ENCODE results near the gene NXNL2.

Gene NXNL2

GRCh38 chr9:88534456-88535225 is at the start of gene NXNL2:
TSS of gene NXNL2 (plus strand) at chr9:88535178. CDS start at chr9:88535435, 257 bp downstream.
- peaks cover 40% of the 10 kb centered on the region for H3K4me1 Mint-ChIP-seq
- DNase-seq (no peak), ATAC-seq (peak; percentile 52)
- no peak within 1 kb of the TSS for H3K27ac Mint-ChIP-seq
- H3K27me3 Mint-ChIP-seq, result peaks cover 87% of the 10 kb centered on the region
- H3K9me3 Mint-ChIP-seq, result no peaks in the 10 kb centered on the region
- peak within 1 kb of the TSS; percentile 53 to 70 for H3K4me3 Mint-ChIP-seq

GRCh38 chr9:88488166-88488565 is 46.8 kb upstream of the NXNL2 start:
- Mint-ChIP-seq H3K4me1 (no peaks in the 10 kb centered on the region), H3K9me3 (no peaks in the 10 kb centered on the region), H3K27me3 (no peaks in the 10 kb centered on the region), H3K27ac (no peak overlapping the region), H3K4me3 (no peak overlapping the region)
- DNase-seq (no peak), ATAC-seq (no peak)

- Mint-ChIP-seq H3K27me3 (no peaks in the 10 kb centered on the region), H3K27ac (peak overlapping the region in 1 of 2 donors; percentile 9), H3K4me1 (no peaks in the 10 kb centered on the region), H3K9me3 (no peaks in the 10 kb centered on the region), H3K4me3 (no peak overlapping the region)
- ATAC-seq (no peak), DNase-seq (no peak)
These were observed 39.8 kb upstream of the NXNL2 start for GRCh38 chr9:88494983-88495721.

DNA sequence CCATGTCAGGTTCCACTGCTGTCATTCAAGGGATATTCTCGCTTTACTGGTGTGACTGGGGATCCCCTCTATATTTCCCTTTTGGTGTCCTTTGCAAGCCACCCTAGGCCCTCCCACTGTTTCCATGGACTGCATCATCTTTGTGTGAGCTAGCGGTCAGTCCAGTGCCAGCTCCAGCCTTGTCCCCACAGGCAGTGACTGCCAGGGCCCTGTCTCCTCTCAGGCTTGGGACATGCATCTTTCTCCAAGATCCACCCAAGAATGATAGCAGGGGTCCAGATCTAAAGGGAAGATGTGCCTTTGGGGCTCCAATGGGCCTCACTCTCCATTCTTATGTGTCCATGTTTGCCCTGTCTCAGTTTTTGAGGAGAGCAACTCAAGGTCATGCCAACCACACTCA is 37.8 kb upstream of the NXNL2 start:
- no peak for DNase-seq
- no peaks in the 10 kb centered on the region for H3K9me3 Mint-ChIP-seq
- H3K27me3 Mint-ChIP-seq, result no peaks in the 10 kb centered on the region
- peak overlapping the region in 1 of 2 donors; percentile 85 for H3K27ac Mint-ChIP-seq
- ATAC-seq, result no peak
- H3K4me1 Mint-ChIP-seq, result no peaks in the 10 kb centered on the region
- no peak overlapping the region for H3K4me3 Mint-ChIP-seq

DNA sequence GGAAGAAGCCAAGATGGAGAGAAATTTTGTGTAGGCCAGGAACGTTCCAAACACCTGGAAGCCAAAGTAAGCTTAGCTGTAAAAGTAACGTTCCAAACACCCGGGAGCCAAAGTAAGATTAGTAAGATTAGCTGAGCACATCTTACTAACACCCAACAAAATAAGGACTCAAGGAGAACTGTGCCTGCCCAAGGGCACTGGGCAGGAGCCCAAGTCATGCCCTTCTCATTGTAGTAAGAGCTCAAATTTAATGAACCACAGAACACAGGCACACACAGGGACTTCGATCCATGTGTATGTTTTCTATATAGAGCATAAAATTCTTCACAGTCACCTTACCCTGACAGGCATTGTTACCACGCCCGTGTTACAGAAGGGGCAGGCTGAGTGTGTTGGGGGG is 36.1 kb upstream of the NXNL2 start:
- no peaks in the 10 kb centered on the region for H3K27me3 Mint-ChIP-seq
- no peak for DNase-seq
- no peak overlapping the region for H3K27ac Mint-ChIP-seq
- no peak overlapping the region for H3K4me3 Mint-ChIP-seq
- H3K9me3 Mint-ChIP-seq, result no peaks in the 10 kb centered on the region
- H3K4me1 Mint-ChIP-seq, result no peaks in the 10 kb centered on the region
- no peak for ATAC-seq

- Mint-ChIP-seq H3K4me1 (no peaks in the 10 kb centered on the region), H3K27me3 (peaks cover 7% of the 10 kb centered on the region), H3K27ac (no peak overlapping the region), H3K4me3 (no peak overlapping the region), H3K9me3 (no peaks in the 10 kb centered on the region)
- no peak for ATAC-seq
- DNase-seq, result no peak
These were observed 33.9 kb upstream of the NXNL2 start for GRCh38 chr9:88501086-88501485.

DNA sequence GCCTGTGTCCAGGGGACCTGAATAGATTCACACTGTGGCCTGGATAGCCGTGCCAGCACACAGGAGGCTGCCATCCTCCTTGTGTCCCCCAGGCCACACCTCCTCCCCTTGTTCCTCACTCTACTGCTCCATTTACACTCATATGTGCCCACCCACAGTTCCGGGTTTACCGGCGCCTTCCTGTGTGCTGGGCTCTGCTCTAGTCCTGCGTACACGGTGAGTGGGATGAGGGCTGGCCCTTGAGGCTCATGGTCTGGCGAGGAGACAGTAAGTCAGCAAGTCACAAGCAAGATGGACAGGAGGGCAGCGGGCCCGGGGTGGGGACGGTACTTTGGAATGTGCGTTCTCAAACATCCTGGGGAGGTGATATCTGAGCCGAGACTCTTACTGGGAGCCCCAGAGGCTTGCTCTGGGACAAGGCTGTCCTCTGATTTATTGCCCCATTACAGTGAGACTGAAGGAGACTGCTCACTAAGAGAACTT is 32.4 kb upstream of the NXNL2 start:
- H3K9me3 Mint-ChIP-seq, result no peaks in the 10 kb centered on the region
- peak overlapping the region in 1 of 2 donors; percentile 35 for H3K27ac Mint-ChIP-seq
- DNase-seq, result no peak
- peaks cover 8% of the 10 kb centered on the region for H3K27me3 Mint-ChIP-seq
- H3K4me3 Mint-ChIP-seq, result no peak overlapping the region
- H3K4me1 Mint-ChIP-seq, result no peaks in the 10 kb centered on the region
- ATAC-seq, result no peak

GRCh38 chr9:88503081-88503844 is 31.7 kb upstream of the NXNL2 start:
- peaks cover 8% of the 10 kb centered on the region for H3K27me3 Mint-ChIP-seq
- no peak overlapping the region for H3K4me3 Mint-ChIP-seq
- no peaks in the 10 kb centered on the region for H3K4me1 Mint-ChIP-seq
- no peaks in the 10 kb centered on the region for H3K9me3 Mint-ChIP-seq
- DNase-seq (no peak), ATAC-seq (no peak)
- peak overlapping the region in 1 of 2 donors; percentile 35 for H3K27ac Mint-ChIP-seq

- H3K4me1 Mint-ChIP-seq, result no peaks in the 10 kb centered on the region
- ATAC-seq (peak; percentile 23), DNase-seq (no peak)
- H3K4me3 Mint-ChIP-seq, result no peak overlapping the region
- H3K9me3 Mint-ChIP-seq, result no peaks in the 10 kb centered on the region
- H3K27ac Mint-ChIP-seq, result no peak overlapping the region
- H3K27me3 Mint-ChIP-seq, result peaks cover 8% of the 10 kb centered on the region
These were observed 30.9 kb upstream of the NXNL2 start for GRCh38 chr9:88503845-88504764.

DNA sequence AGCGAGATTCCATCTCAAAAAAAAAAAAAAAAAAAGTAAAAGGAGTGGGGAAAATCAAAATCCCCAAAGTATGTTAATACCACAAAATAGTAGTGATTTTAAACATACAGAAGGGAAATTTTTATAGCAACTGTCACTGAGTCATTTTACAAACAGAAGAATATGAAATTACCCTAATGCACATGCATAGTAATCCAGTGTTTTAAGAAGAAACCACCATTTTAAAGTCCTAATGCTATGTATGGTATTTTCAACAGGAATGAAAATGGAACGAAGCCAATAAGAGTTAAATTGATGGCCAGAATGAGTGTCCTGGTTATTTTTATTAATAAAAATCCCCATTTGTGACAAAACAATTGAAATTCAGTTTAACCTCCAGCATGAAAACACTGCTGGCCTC is 26.7 kb upstream of the NXNL2 start:
- H3K27ac Mint-ChIP-seq, result no peak overlapping the region
- H3K4me1 Mint-ChIP-seq, result no peaks in the 10 kb centered on the region
- H3K9me3 Mint-ChIP-seq, result no peaks in the 10 kb centered on the region
- peaks cover 18% of the 10 kb centered on the region for H3K27me3 Mint-ChIP-seq
- no peak overlapping the region for H3K4me3 Mint-ChIP-seq
- DNase-seq, result no peak
- no peak for ATAC-seq

GRCh38 chr9:88511906-88512305 is 23.1 kb upstream of the NXNL2 start:
- Mint-ChIP-seq H3K4me1 (no peaks in the 10 kb centered on the region), H3K4me3 (no peak overlapping the region), H3K27ac (no peak overlapping the region), H3K9me3 (peaks cover 0 to 16% of the 10 kb centered on the region in 2 donors), H3K27me3 (peaks cover 10% of the 10 kb centered on the region)
- DNase-seq, result no peak
- no peak for ATAC-seq

- DNase-seq, result no peak
- peaks cover 0 to 16% of the 10 kb centered on the region in 2 donors for H3K9me3 Mint-ChIP-seq
- ATAC-seq, result no peak
- H3K27me3 Mint-ChIP-seq, result peaks cover 10% of the 10 kb centered on the region
- H3K4me3 Mint-ChIP-seq, result no peak overlapping the region
- H3K27ac Mint-ChIP-seq, result no peak overlapping the region
- H3K4me1 Mint-ChIP-seq, result no peaks in the 10 kb centered on the region
These were observed 20.7 kb upstream of the NXNL2 start for GRCh38 chr9:88514247-88514646.

DNA sequence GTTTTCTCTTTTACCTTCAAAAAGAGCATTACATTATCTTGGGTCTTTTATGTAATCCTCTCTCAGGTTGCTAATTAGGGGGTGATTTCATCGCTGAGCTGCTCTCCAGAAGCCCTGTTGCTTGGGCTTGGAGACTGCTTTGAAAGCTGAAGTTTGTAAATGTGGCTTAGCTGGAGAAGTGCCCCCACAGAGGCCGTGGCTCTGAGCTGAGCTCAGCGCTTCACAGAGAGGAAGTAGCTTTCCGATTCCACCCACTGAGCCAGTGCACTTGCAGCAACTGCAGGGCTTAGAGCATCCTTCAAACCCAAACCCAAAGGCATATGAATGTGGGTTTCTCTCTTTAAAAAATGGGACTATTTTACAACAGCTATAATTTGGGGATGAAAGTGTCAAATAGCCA is 13.7 kb upstream of the NXNL2 start:
- no peak for DNase-seq
- peaks cover 8% of the 10 kb centered on the region for H3K27me3 Mint-ChIP-seq
- no peaks in the 10 kb centered on the region for H3K4me1 Mint-ChIP-seq
- no peak for ATAC-seq
- H3K4me3 Mint-ChIP-seq, result no peak overlapping the region
- no peaks in the 10 kb centered on the region for H3K9me3 Mint-ChIP-seq
- H3K27ac Mint-ChIP-seq, result no peak overlapping the region

DNA sequence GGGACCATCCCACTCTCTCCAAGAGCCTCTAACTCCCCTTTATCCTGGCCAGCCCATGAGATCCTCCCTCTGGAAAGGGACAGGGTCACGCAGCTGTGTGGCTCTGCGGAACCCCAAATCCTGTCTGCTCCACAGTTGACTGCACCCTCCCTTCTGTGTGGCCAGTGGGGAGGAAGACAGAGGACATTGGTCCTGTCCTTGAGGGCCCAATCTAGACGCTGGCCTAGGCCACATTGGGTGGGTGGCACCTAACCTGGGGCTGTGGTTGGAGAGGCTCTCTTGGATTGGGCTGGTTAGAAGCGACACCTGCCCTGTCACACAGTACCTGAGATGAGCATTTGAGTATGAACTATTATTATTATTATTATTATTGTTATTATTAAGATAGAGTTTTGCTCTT is 12.6 kb upstream of the NXNL2 start:
- Mint-ChIP-seq H3K9me3 (no peaks in the 10 kb centered on the region), H3K27ac (no peak overlapping the region), H3K4me1 (no peaks in the 10 kb centered on the region), H3K4me3 (no peak overlapping the region), H3K27me3 (peaks cover 8% of the 10 kb centered on the region)
- ATAC-seq (no peak), DNase-seq (no peak)

GRCh38 chr9:88523056-88523455 is 11.9 kb upstream of the NXNL2 start:
- no peak for ATAC-seq
- Mint-ChIP-seq H3K27ac (no peak overlapping the region), H3K4me3 (no peak overlapping the region), H3K4me1 (no peaks in the 10 kb centered on the region), H3K9me3 (no peaks in the 10 kb centered on the region), H3K27me3 (peaks cover 8% of the 10 kb centered on the region)
- no peak for DNase-seq

All from stimulated activated naive CD8-positive, alpha-beta T cell treated with anti-CD3 and anti-CD28 coated beads, Interleukin-15, amount 100 ng/mL, for 72 hours (primary cell).